H1 (cell line): ENCODE results near the gene FAM171A1. TPM values are rescaled to one million over a fixed set of nuclear protein-coding genes. Genes with fewer than 3 reads are reported as not detected.

Experiments
- CTCF ChIA-PET: fragments of 300-600 bp; sonication (Branson Sonifier 250); formaldehyde crosslinking; loops from one replicate; lab custom pipeline; 2021; ENCODE audit not compliant: partially characterized antibody; lab: Charles Lee
- POLR2A ChIA-PET: fragments of 300-600 bp; sonication (Branson Sonifier 250); formaldehyde crosslinking; loops from one replicate; lab custom pipeline; 2021; ENCODE audit warnings: inconsistent platforms; ENCODE audit not compliant: partially characterized antibody; lab: Charles Lee
- DNase-seq, 2 experiments: peaks; one replicate each; pipeline versions ENCODE4 v3.0.0 to v3.0.0-alpha.2; 2010 to 2022; ENCODE audit warnings: low spot score in 2 of 2, low read depth in 1 of 2, mixed read lengths in 1 of 2
- FAIRE-seq: peaks from 2 replicates; lab custom pipeline; 2011; peaks lifted over from hg19 to GRCh38; lab: Jason Lieb, UNC
- H2AFZ ChIP-seq: 2 replicates; pipeline ENCODE4 v1.8.1; 2012; ENCODE audit warnings: low read length, inconsistent platforms
- H2AK5ac ChIP-seq: 2 replicates; pipeline ENCODE4 v1.6.1; 2013; ENCODE audit warnings: low read depth, low read length
- H2BK120ac ChIP-seq: replicated peaks from 2 replicates; pipeline ENCODE3; 2013; ENCODE audit warnings: low read depth, low read length, inconsistent platforms
- H2BK12ac ChIP-seq: 2 replicates; pipeline ENCODE4 v1.6.1; 2013; ENCODE audit warnings: low read depth, low read length
- H2BK15ac ChIP-seq: 2 replicates; pipeline ENCODE4 v1.6.1; 2013; ENCODE audit warnings: low read length
- H2BK20ac ChIP-seq: 2 replicates; pipeline ENCODE4 v1.6.1; 2013; ENCODE audit warnings: low read length
- H2BK5ac ChIP-seq: 2 replicates; pipeline ENCODE4 v1.6.1; 2013; ENCODE audit warnings: low read depth, low read length
- H3K14ac ChIP-seq: 2 replicates; pipeline ENCODE4 v1.6.1; 2013; ENCODE audit warnings: inconsistent platforms; ENCODE audit not compliant: insufficient read length
- H3K18ac ChIP-seq: 2 replicates; pipeline ENCODE4 v1.6.1; 2013; ENCODE audit warnings: low read length; ENCODE audit errors: extremely low read depth
- H3K23ac ChIP-seq: 2 replicates; pipeline ENCODE4 v1.6.1; 2013; ENCODE audit warnings: inconsistent platforms; ENCODE audit not compliant: insufficient read length
- H3K23me2 ChIP-seq: 2 replicates; pipeline ENCODE4 v1.6.1; 2013; ENCODE audit warnings: low read depth, low read length
- H3K27ac ChIP-seq: 2 replicates; pipeline ENCODE4 v1.6.1; 2011; ENCODE audit warnings: low read depth, low read length, inconsistent platforms
- H3K27me3 ChIP-seq, 4 experiments: replicated peaks in 1 of 4; 1 replicate in 1 of 4; 2 replicates in 3 of 4; pipeline versions ENCODE4 v1.6.1 to v1.8.1; 2011 to 2013; ENCODE audit warnings: low read length in 3 of 4, mild to moderate bottlenecking in 3 of 4, inconsistent platforms in 2 of 4, mixed read lengths in 2 of 4, moderate library complexity in 1 of 4; ENCODE audit not compliant: control insufficient read depth in 3 of 4, insufficient read depth in 3 of 4; ENCODE audit errors: extremely low read depth in 1 of 4
- H3K36me3 ChIP-seq, 4 experiments: 2 replicates each; pipeline versions ENCODE4 v1.6.1 to v1.8.1; 2011 to 2013; ENCODE audit warnings: mild to moderate bottlenecking in 4 of 4, low read length in 3 of 4, moderate library complexity in 2 of 4, control low read depth in 1 of 4, inconsistent platforms in 1 of 4; ENCODE audit not compliant: insufficient read depth in 4 of 4, control insufficient read depth in 2 of 4
- H3K4ac ChIP-seq: replicated peaks from 2 replicates; pipeline ENCODE3; 2013; ENCODE audit warnings: low read length, low read depth, mixed read lengths, inconsistent platforms; ENCODE audit not compliant: insufficient read length
- H3K4me1 ChIP-seq, 4 experiments: replicated peaks in 1 of 4; 1 replicate in 1 of 4; 2 replicates in 3 of 4; pipeline versions ENCODE4 v1.6.1 to v1.8.1; 2011 to 2013; ENCODE audit warnings: low read length in 3 of 4, inconsistent platforms in 2 of 4, mixed read lengths in 1 of 4; ENCODE audit not compliant: insufficient read depth in 4 of 4, control insufficient read depth in 3 of 4
- H3K4me2 ChIP-seq, 2 experiments: 2 replicates each; pipeline versions ENCODE4 v1.6.1 to v1.8.1; 2011 to 2013; ENCODE audit warnings: low read depth in 2 of 2, low read length in 2 of 2, control low read depth in 1 of 2, inconsistent platforms in 1 of 2, mild to moderate bottlenecking in 1 of 2; ENCODE audit not compliant: insufficient read depth in 1 of 2
- H3K4me3 ChIP-seq, 4 experiments: fragments of 200-600, 300-600 bp in 1 of 4; sonication (generic), shearing (Covaris generic), sonication (Bioruptor Twin) in 1 of 4; 2 replicates each; pipeline versions ENCODE4 v1.5.1 to v1.8.1; 2011 to 2016; ENCODE audit warnings: low read length in 4 of 4, low read depth in 3 of 4, control low read depth in 2 of 4, inconsistent platforms in 2 of 4, mild to moderate bottlenecking in 2 of 4, mixed read lengths in 1 of 4, moderate library complexity in 1 of 4; ENCODE audit not compliant: insufficient read depth in 2 of 4; ENCODE audit errors: extremely low read depth in 1 of 4
- H3K56ac ChIP-seq: replicated peaks from 2 replicates; pipeline ENCODE3; 2013; ENCODE audit warnings: low read depth, mild to moderate bottlenecking, mixed read lengths, low read length, inconsistent platforms; ENCODE audit not compliant: insufficient read length
- H3K79me1 ChIP-seq: 2 replicates; pipeline ENCODE4 v1.6.1; 2013; ENCODE audit warnings: low read depth, low read length, control low read depth
- H3K79me2 ChIP-seq, 2 experiments: 2 replicates each; pipeline versions ENCODE4 v1.6.1 to v1.8.1; 2012 to 2013; ENCODE audit warnings: low read length in 2 of 2, mild to moderate bottlenecking in 2 of 2, inconsistent platforms in 1 of 2; ENCODE audit not compliant: insufficient read depth in 2 of 2, control insufficient read depth in 1 of 2
- H3K9ac ChIP-seq, 4 experiments: replicated peaks in 1 of 4; 1 replicate in 1 of 4; 2 replicates in 3 of 4; pipeline versions ENCODE4 v1.6.1 to v1.8.1; 2011 to 2013; ENCODE audit warnings: low read depth in 3 of 4, low read length in 3 of 4, control low read depth in 2 of 4, mild to moderate bottlenecking in 2 of 4, moderate library complexity in 2 of 4, inconsistent platforms in 1 of 4; ENCODE audit errors: extremely low read depth in 1 of 4
- H3K9me3 ChIP-seq, 2 experiments: 2 replicates each; pipeline versions ENCODE4 v1.6.1 to v1.8.1; 2012 to 2013; ENCODE audit warnings: mild to moderate bottlenecking in 2 of 2, moderate library complexity in 2 of 2, control low read depth in 1 of 2, inconsistent platforms in 1 of 2, low read depth in 1 of 2, low read length in 1 of 2, mixed read lengths in 1 of 2; ENCODE audit not compliant: insufficient read depth in 2 of 2
- H4K20me1 ChIP-seq, 2 experiments: replicated peaks in 1 of 2; 2 replicates each; pipeline versions ENCODE3 to v1.8.1; 2011 to 2013; ENCODE audit warnings: inconsistent platforms in 2 of 2, low read length in 2 of 2, mild to moderate bottlenecking in 1 of 2; ENCODE audit not compliant: insufficient read depth in 2 of 2, control insufficient read depth in 1 of 2
- H4K5ac ChIP-seq: 2 replicates; pipeline ENCODE4 v1.6.1; 2013; ENCODE audit warnings: low read length, low read depth, mixed read lengths, inconsistent platforms; ENCODE audit not compliant: insufficient read length
- H4K8ac ChIP-seq: 2 replicates; pipeline ENCODE4 v1.8.0; 2013; ENCODE audit warnings: mild to moderate bottlenecking, moderate library complexity, low read length, inconsistent platforms; ENCODE audit not compliant: insufficient read depth; ENCODE audit errors: extremely low read depth
- H4K91ac ChIP-seq: replicated peaks from 2 replicates; pipeline ENCODE3; 2013; ENCODE audit warnings: low read length, mixed read lengths, inconsistent platforms; ENCODE audit not compliant: insufficient read length
- ASH2L ChIP-seq: fragments of 200-600, 300-600 bp; sonication (generic); IDR thresholded peaks from one replicate; pipeline ENCODE4 v1.7.1; 2017; ENCODE audit warnings: low read length
- CHD1 ChIP-seq: IDR thresholded peaks from 2 replicates; pipeline ENCODE4 v1.6.1; 2012; ENCODE audit warnings: low read depth, low read length, improper control_type of control experiment
- EP300 ChIP-seq, 2 experiments: IDR thresholded peaks; 1 replicate in 1 of 2; 2 replicates in 1 of 2; pipeline ENCODE4 v1.6.1; 2011 to 2012; ENCODE audit warnings: low read depth in 2 of 2, low read length in 2 of 2, mild to moderate bottlenecking in 2 of 2, borderline replicate concordance in 1 of 2, inconsistent platforms in 1 of 2, moderate library complexity in 1 of 2
- GABPA ChIP-seq: IDR thresholded peaks from 2 replicates; pipeline ENCODE4 v1.6.1; 2011; ENCODE audit warnings: mild to moderate bottlenecking, low read length, moderate library complexity, borderline replicate concordance; ENCODE audit not compliant: insufficient read depth
- POLR2A ChIP-seq, 2 experiments: IDR thresholded peaks; 1 replicate in 1 of 2; 2 replicates in 1 of 2; pipeline ENCODE4 v1.6.1; 2011; ENCODE audit warnings: low read depth in 2 of 2, low read length in 2 of 2, mild to moderate bottlenecking in 2 of 2; ENCODE audit errors: control extremely low read depth in 1 of 2
- POU5F1 ChIP-seq: IDR thresholded peaks from 2 replicates; pipeline ENCODE4 v1.6.1; 2011; ENCODE audit warnings: low read depth, mild to moderate bottlenecking, low read length, moderate library complexity
- RFX5 ChIP-seq: IDR thresholded peaks from 2 replicates; pipeline ENCODE4 v1.6.1; 2011; ENCODE audit warnings: low read depth, low read length, improper control_type of control experiment, borderline replicate concordance
- SP1 ChIP-seq: IDR thresholded peaks from 2 replicates; pipeline ENCODE4 v1.6.1; 2011; ENCODE audit warnings: low read depth, low read length
- TAF1 ChIP-seq: IDR thresholded peaks from 2 replicates; pipeline ENCODE4 v1.6.1; 2011; ENCODE audit warnings: mild to moderate bottlenecking, low read depth, low read length
- TBP ChIP-seq: IDR thresholded peaks from 2 replicates; pipeline ENCODE4 v1.6.1; 2011; ENCODE audit warnings: low read depth, low read length, improper control_type of control experiment
- TCF12 ChIP-seq: IDR thresholded peaks from 2 replicates; pipeline ENCODE4 v1.6.1; 2011; ENCODE audit warnings: low read depth, mild to moderate bottlenecking, low read length
- YY1 ChIP-seq: IDR thresholded peaks from 2 replicates; pipeline ENCODE4 v1.6.1; 2011; ENCODE audit warnings: low read depth, mild to moderate bottlenecking, low read length
- WGBS, 2 experiments: shearing (Covaris generic) in 1 of 2; methylation state at CpG; one replicate each; pipeline versions ENCODE4 v1.1.6 to v1.1.7; 2013 to 2015; ENCODE audit warnings: low lambda C conversion rate in 2 of 2, mixed read lengths in 2 of 2, inconsistent platforms in 1 of 2, low coverage in 1 of 2, missing lambda C conversion rate in 1 of 2; ENCODE audit not compliant: insufficient replicate concordance in 2 of 2, insufficient coverage in 1 of 2, insufficient read length in 1 of 2; ENCODE audit errors: extremely low coverage in 1 of 2, missing lambda C conversion rate in 1 of 2; 5-methylcytosine and 5-hydroxymethylcytosine counted together
- polyA plus RNA-seq, 7 experiments: library from polyadenylated mRNA; depleted of rRNA in 3 of 7; stranded (reverse) in 5 of 7; unstranded in 2 of 7; fragments of >200 nt in 5 of 7; fragments of 200-250 nt in 2 of 7; gene quantifications; 1 replicate in 5 of 7; 2 replicates in 1 of 7; 4 replicates in 1 of 7; pipeline versions ENCODE4 v1.2.1 to v1.2.3, GENCODE V29; 2011 to 2013; ENCODE audit warnings: missing spikeins in 2 of 7, mixed read lengths in 2 of 7
- total RNA-seq: library from RNA; stranded (reverse); fragmentation: NEBNext Ultra II Directional; extraction: Animal tissue kit (Norgen Biotek cat#: 25700); gene quantifications from 2 replicates; pipeline ENCODE4 v1.2.1, GENCODE V29; 2021
- TF ChIP-seq, protein P1 (sequence below): IDR thresholded peaks from 2 replicates; pipeline ENCODE4 v1.6.1; 2011; ENCODE audit warnings: low read depth, mild to moderate bottlenecking, low read length; ENCODE audit not compliant: insufficient read depth
- TF ChIP-seq, protein P2 (sequence below): IDR thresholded peaks from 2 replicates; pipeline ENCODE4 v1.6.1; 2012; ENCODE audit warnings: inconsistent platforms

FAM171A1 gene
- total and polyA plus RNA-seq, 2 of the 8 experiments (the other 6 are each of a cell fraction or from before 2014, with no cell fraction given), result 26.6 to 42.1 TPM

DNA sequence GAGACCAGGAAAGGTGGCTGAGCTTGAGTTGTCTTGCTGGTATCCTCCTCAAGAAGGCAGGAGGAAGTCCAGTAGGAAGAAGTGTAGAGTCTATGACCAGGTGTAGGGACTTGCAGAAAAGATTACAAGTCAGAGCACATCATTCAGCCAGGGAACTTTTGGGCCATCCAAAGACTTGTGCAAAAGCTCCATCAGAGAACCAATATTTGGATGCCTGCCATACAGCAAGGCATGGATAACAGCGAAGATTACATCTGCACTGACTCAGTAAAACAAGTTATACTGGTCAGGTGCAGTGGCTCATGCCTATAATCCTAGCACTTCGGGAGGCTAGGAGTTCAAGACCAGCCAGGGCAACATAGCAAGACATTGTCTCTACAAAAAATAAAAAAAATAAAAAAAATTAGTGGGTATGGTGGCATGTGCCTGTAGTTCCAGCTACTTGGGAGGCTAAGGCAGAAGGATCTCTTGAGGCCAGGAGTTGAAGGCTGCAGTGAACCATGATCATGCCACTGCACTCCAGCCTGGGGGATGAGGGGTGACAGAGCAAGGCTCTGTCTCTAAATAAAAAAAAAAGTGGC is 189.4 kb downstream of the FAM171A1 start:
- no peaks in the 10 kb centered on the region for H3K23me2 ChIP-seq
- H2AK5ac ChIP-seq, result no peak overlapping the region
- H3K9me3 ChIP-seq, result no peaks in the 10 kb centered on the region
- H4K91ac ChIP-seq, result no peak overlapping the region
- no peak overlapping the region for H3K18ac ChIP-seq
- H3K14ac ChIP-seq, result no peak overlapping the region
- H2AFZ ChIP-seq, result no peak overlapping the region
- no peaks in the 10 kb centered on the region for H4K20me1 ChIP-seq
- no peak overlapping the region for H4K5ac ChIP-seq
- H4K8ac ChIP-seq, result no peak overlapping the region
- no peak overlapping the region for H3K4me2 ChIP-seq
- H2BK12ac ChIP-seq, result no peak overlapping the region
- no peak overlapping the region for H3K4me3 ChIP-seq
- H3K4me1 ChIP-seq, result no peaks in the 10 kb centered on the region
- H3K9ac ChIP-seq, result no peak overlapping the region
- H3K4ac ChIP-seq, result no peak overlapping the region
- H3K79me2 ChIP-seq, result no peaks in the 10 kb centered on the region
- no peaks in the 10 kb centered on the region for H3K79me1 ChIP-seq
- FAIRE-seq, result no peak
- no peak overlapping the region for H2BK120ac ChIP-seq
- H3K23ac ChIP-seq, result no peak overlapping the region
- H3K27me3 ChIP-seq, result no peaks in the 10 kb centered on the region
- 87% methylated on average over 2 of the region's 2 CpGs; no CpG with 5 or more reads in 1 of the 2 experiments for WGBS, 2 experiments
- no peak for DNase-seq
- ChIA-PET POLR2A (no interaction called here), CTCF (interaction anchor here (0.9 to 2.9 kb wide), 5 partner anchors 8 to 190 kb away, joined by 3 to 11 read pairs (median 4); no protein-coding TSS in a partner anchor)
- H2BK5ac ChIP-seq, result no peak overlapping the region
- no peak overlapping the region for H2BK20ac ChIP-seq
- H3K27ac ChIP-seq, result no peak overlapping the region
- no peak overlapping the region for H2BK15ac ChIP-seq
- no peak overlapping the region for H3K56ac ChIP-seq
- H3K36me3 ChIP-seq, result no peaks in the 10 kb centered on the region
- TF ChIP-seq YY1 (no peak), TCF12 (no peak), EP300 (IDR thresholded peaks at IDR 0.05; ENCODE audit: borderline replicate concordance in 1 of 2, low read depth in 2 of 2, low read length in 2 of 2) (no peak), TAF1 (no peak), CHD1 (no peak), TBP (no peak), POU5F1 (no peak), ASH2L (no peak), POLR2A (IDR thresholded peaks at IDR 0.05; ENCODE audit: control extremely low read depth in 1 of 2, low read depth in 2 of 2, low read length in 2 of 2) (no peak), SP1 (no peak), GABPA (no peak), RFX5 (no peak)
- TF ChIP-seq, protein P1, sequence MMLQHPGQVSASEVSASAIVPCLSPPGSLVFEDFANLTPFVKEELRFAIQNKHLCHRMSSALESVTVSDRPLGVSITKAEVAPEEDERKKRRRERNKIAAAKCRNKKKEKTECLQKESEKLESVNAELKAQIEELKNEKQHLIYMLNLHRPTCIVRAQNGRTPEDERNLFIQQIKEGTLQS, result no peak
- TF ChIP-seq, protein P2, sequence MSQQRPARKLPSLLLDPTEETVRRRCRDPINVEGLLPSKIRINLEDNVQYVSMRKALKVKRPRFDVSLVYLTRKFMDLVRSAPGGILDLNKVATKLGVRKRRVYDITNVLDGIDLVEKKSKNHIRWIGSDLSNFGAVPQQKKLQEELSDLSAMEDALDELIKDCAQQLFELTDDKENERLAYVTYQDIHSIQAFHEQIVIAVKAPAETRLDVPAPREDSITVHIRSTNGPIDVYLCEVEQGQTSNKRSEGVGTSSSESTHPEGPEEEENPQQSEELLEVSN, result no peak
